GM12878 (cell line): Measurements from ENCODE around the gene CDK5RAP1. TPM values are rescaled to one million over a fixed set of nuclear protein-coding genes. Genes with fewer than 3 reads are reported as not detected.

Experiments used
- ATAC-seq: fragments of 200-7000 bp; cut with Tn5 transposase; 3 replicates; pipeline ENCODE4 v1.9.1; 2020; ENCODE audit warnings: mild to moderate bottlenecking, moderate library complexity
- BruUV-seq: library from RNA; stranded (reverse); fragments of 400-500 nt; replicated peaks from 2 replicates; lab custom pipeline; 2021; lab: Mats Ljungman, UMichigan
- CTCF ChIA-PET: fragments of 300-600 bp; sonication (Branson Sonifier 250); formaldehyde crosslinking; extraction: SDS; loops from one replicate; lab custom pipeline; 2021; ENCODE audit warnings: inconsistent platforms; lab: Yijun Ruan, JAX
- POLR2A ChIA-PET: fragments of 350-600 bp; formaldehyde crosslinking; extraction: SDS; loops from one replicate; lab custom pipeline; 2021; ENCODE audit warnings: inconsistent platforms; lab: Charles Lee
- RAD21 ChIA-PET: fragments of 300-600 bp; sonication (Branson Sonifier 250); formaldehyde crosslinking; loops from one replicate; lab custom pipeline; 2023; ENCODE audit warnings: antibody characterized with exemption; ENCODE audit not compliant: unreplicated experiment; lab: Charles Lee
- SMC1A ChIA-PET: fragments of 300-600 bp; sonication (Branson Sonifier 250); formaldehyde crosslinking; loops from one replicate; lab custom pipeline; 2023; ENCODE audit not compliant: unreplicated experiment, uncharacterized antibody; lab: Charles Lee
- DNase-seq: peaks from one replicate; pipeline ENCODE4 v3.0.0-alpha.2; 2011; ENCODE audit warnings: low read depth, low spot score
- FAIRE-seq: peaks from 3 replicates; lab custom pipeline; 2011; peaks lifted over from hg19 to GRCh38; lab: Jason Lieb, UNC
- H2AFZ ChIP-seq: 2 replicates; pipeline ENCODE4 v1.6.0; 2011; ENCODE audit warnings: low read depth, low read length, control low read depth; ENCODE audit not compliant: control insufficient read depth
- H3K27ac ChIP-seq: 2 replicates; pipeline ENCODE4 v1.5.1; 2011; ENCODE audit warnings: control low read depth; ENCODE audit not compliant: control insufficient read depth, insufficient read depth
- H3K27me3 ChIP-seq, 2 experiments: replicated peaks in 1 of 2; 2 replicates each; pipeline versions ENCODE4 v1.6.0 to v1.6.1; 2011; ENCODE audit warnings: low read length in 1 of 2; ENCODE audit not compliant: control insufficient read depth in 2 of 2, insufficient read depth in 2 of 2
- H3K36me3 ChIP-seq, 2 experiments: 2 replicates each; pipeline ENCODE4 v1.5.1; 2011; ENCODE audit warnings: low read length in 1 of 2; ENCODE audit not compliant: control insufficient read depth in 2 of 2, insufficient read depth in 2 of 2
- H3K4me1 ChIP-seq: 2 replicates; pipeline ENCODE4 v1.6.1; 2011; ENCODE audit warnings: mild to moderate bottlenecking, low read length, moderate library complexity, mixed read lengths; ENCODE audit not compliant: control insufficient read depth, insufficient read depth
- H3K4me2 ChIP-seq: 2 replicates; pipeline ENCODE4 v1.6.0; 2011; ENCODE audit warnings: control low read depth; ENCODE audit not compliant: control insufficient read depth, insufficient read depth
- H3K4me3 ChIP-seq: fragments of 200-600 bp; sonication (generic); 2 replicates; pipeline ENCODE4 v1.5.1; 2016
- H3K79me2 ChIP-seq: 2 replicates; pipeline ENCODE4 v1.6.0; 2011; ENCODE audit warnings: low read length; ENCODE audit not compliant: control insufficient read depth, insufficient read depth
- H3K9ac ChIP-seq: 2 replicates; pipeline ENCODE4 v1.8.0; 2011; ENCODE audit warnings: low read length, control low read depth, mixed read lengths; ENCODE audit not compliant: control insufficient read depth, insufficient read depth
- H3K9me3 ChIP-seq: replicated peaks from 3 replicates; pipeline ENCODE4 v1.5.1; 2011; ENCODE audit warnings: mild to moderate bottlenecking, low read length; ENCODE audit not compliant: control insufficient read depth, insufficient read depth
- H4K20me1 ChIP-seq: 2 replicates; pipeline ENCODE4 v1.6.0; 2011; ENCODE audit not compliant: control insufficient read depth, insufficient read depth
- CBX5 ChIP-seq: sonication (generic); IDR thresholded peaks from 2 replicates; pipeline ENCODE4 v1.6.1; 2016; ENCODE audit warnings: low read depth, moderate library complexity, mild to moderate bottlenecking, inconsistent platforms
- CEBPB ChIP-seq, 2 experiments: fragments of 150-350 bp in 1 of 2; IDR thresholded peaks; 2 replicates each; pipeline ENCODE4 v1.6.1; 2012 to 2014; ENCODE audit warnings: low read depth in 2 of 2, low read length in 2 of 2, borderline replicate concordance in 1 of 2, inconsistent platforms in 1 of 2
- CHD1 ChIP-seq: IDR thresholded peaks from 2 replicates; pipeline ENCODE4 v1.6.1; 2012; ENCODE audit warnings: low read depth, low read length, improper control_type of control experiment
- CHD2 ChIP-seq: IDR thresholded peaks from 2 replicates; pipeline ENCODE4 v1.6.1; 2011; ENCODE audit warnings: low read depth, low read length, improper control_type of control experiment, borderline replicate concordance
- HDGF ChIP-seq: fragments of 450-650 bp; IDR thresholded peaks from 2 replicates; pipeline ENCODE4 v1.6.1; 2016; ENCODE audit warnings: antibody characterized with exemption
- JUNB ChIP-seq: IDR thresholded peaks from 2 replicates; pipeline ENCODE4 v1.6.1; 2016; ENCODE audit warnings: antibody characterized with exemption, mild to moderate bottlenecking
- KDM1A ChIP-seq: fragments of 200-600 bp; sonication (generic); IDR thresholded peaks from 2 replicates; pipeline ENCODE4 v1.6.1; 2016; ENCODE audit warnings: borderline replicate concordance
- MEF2A ChIP-seq: IDR thresholded peaks from 2 replicates; pipeline ENCODE4 v1.6.1; 2011; ENCODE audit warnings: low read depth, mild to moderate bottlenecking, low read length, moderate library complexity; ENCODE audit not compliant: insufficient read depth
- MYB ChIP-seq: fragments of 150-350 bp; IDR thresholded peaks from 2 replicates; pipeline ENCODE4 v1.6.1; 2014; ENCODE audit warnings: mild to moderate bottlenecking, low read depth, low read length, borderline replicate concordance
- RB1 ChIP-seq: fragments of 450-650 bp; formaldehyde crosslinking; IDR thresholded peaks from 2 replicates; pipeline ENCODE4 v1.6.1; 2017; ENCODE audit warnings: mild to moderate bottlenecking, borderline replicate concordance
- RFX5 ChIP-seq: IDR thresholded peaks from 2 replicates; pipeline ENCODE4 v1.6.1; 2011; ENCODE audit warnings: low read depth, low read length, improper control_type of control experiment
- RUNX3 ChIP-seq: IDR thresholded peaks from 2 replicates; pipeline ENCODE4 v1.6.1; 2012; ENCODE audit warnings: low read length, inconsistent platforms
- SIX5 ChIP-seq: IDR thresholded peaks from 2 replicates; pipeline ENCODE4 v1.6.1; 2011; ENCODE audit warnings: mild to moderate bottlenecking, low read depth, low read length, moderate library complexity; ENCODE audit not compliant: severe bottlenecking
- STAT1 ChIP-seq: fragments of 450-650 bp; conservative IDR thresholded peaks from 2 replicates; pipeline ENCODE4 v1.6.1; 2014; ENCODE audit warnings: antibody characterized with exemption, mild to moderate bottlenecking
- TAF1 ChIP-seq: IDR thresholded peaks from 2 replicates; pipeline ENCODE4 v1.6.1; 2011; ENCODE audit warnings: mild to moderate bottlenecking, low read depth, low read length, borderline replicate concordance
- TCF3 ChIP-seq: IDR thresholded peaks from 2 replicates; pipeline ENCODE4 v1.6.1; 2012; ENCODE audit warnings: low read depth, mild to moderate bottlenecking, low read length, borderline replicate concordance; ENCODE audit not compliant: insufficient read depth
- ZNF207 ChIP-seq: fragments of 450-650 bp; IDR thresholded peaks from 2 replicates; pipeline ENCODE4 v1.6.1; 2014; ENCODE audit warnings: antibody characterized with exemption, mild to moderate bottlenecking, borderline replicate concordance
- WGBS: methylation state at CpG from one replicate; pipeline ENCODE4 v1.1.6; 2016; ENCODE audit warnings: low lambda C conversion rate; ENCODE audit not compliant: insufficient replicate concordance, insufficient coverage; ENCODE audit errors: missing lambda C conversion rate; 5-methylcytosine and 5-hydroxymethylcytosine counted together
- in situ Hi-C: fragments of 300-500 bp; cut with MboI; formaldehyde crosslinking; loops from 9 replicates; pipeline ENCODE4 v1.14.3; 2018; ENCODE audit warnings: mixed read lengths
- intact Hi-C: fragments of 100-400 bp; cut with micrococcal nuclease; formaldehyde crosslinking; loops from one replicate; pipeline ENCODE4 v1.14.2; 2022; ENCODE audit not compliant: unreplicated experiment
- polyA plus RNA-seq, 11 experiments: library from polyadenylated mRNA; depleted of rRNA in 4 of 11; unstranded in 6 of 11; stranded (reverse) in 5 of 11; fragments of >200 nt; fragmentation: Nextera tagmentation in 4 of 11; fragmentation: Illumina TruSeq in 1 of 11; extraction: Ambion mirVana in 4 of 11; extraction: Trizol in 1 of 11; gene quantifications; 1 replicate in 1 of 11; 2 replicates in 10 of 11; pipeline versions ENCODE4 v1.2.1 to v1.2.3, GENCODE V29; 2011 to 2016; ENCODE audit warnings: inconsistent platforms in 2 of 11, missing spikeins in 2 of 11, low read depth in 1 of 11
- total RNA-seq, 4 experiments: library from RNA; depleted of rRNA in 3 of 4; stranded (reverse); fragments of >200 nt in 3 of 4; fragmentation: Illumina TruSeq in 1 of 4; extraction: Trizol in 1 of 4; gene quantifications; 2 replicates each; pipeline versions ENCODE4 v1.2.1 to v1.2.3, GENCODE V29; 2013 to 2021
- TF ChIP-seq, protein P1 (sequence below): IDR thresholded peaks from 2 replicates; pipeline ENCODE4 v1.6.1; 2012; ENCODE audit warnings: low read depth, low read length, improper control_type of control experiment
- TF ChIP-seq, protein P2 (sequence below), 3 experiments: IDR thresholded peaks in 2 of 3; conservative IDR thresholded peaks in 1 of 3; 2 replicates each; pipeline ENCODE4 v1.5.1; 2011; ENCODE audit warnings: low read depth in 3 of 3, low read length in 3 of 3, mild to moderate bottlenecking in 3 of 3, control low read depth in 2 of 3, moderate library complexity in 2 of 3, inconsistent platforms in 1 of 3, mixed read lengths in 1 of 3; ENCODE audit not compliant: control insufficient read depth in 2 of 3, insufficient read depth in 1 of 3; ENCODE audit errors: extremely low read depth in 1 of 3

The CDK5RAP1 gene
- total and polyA plus RNA-seq, 10 of the 15 experiments (the other 5 are each of a cell fraction or from before 2014, with no cell fraction given), result 30.4 to 67.6 (median 38.8) TPM

DNA sequence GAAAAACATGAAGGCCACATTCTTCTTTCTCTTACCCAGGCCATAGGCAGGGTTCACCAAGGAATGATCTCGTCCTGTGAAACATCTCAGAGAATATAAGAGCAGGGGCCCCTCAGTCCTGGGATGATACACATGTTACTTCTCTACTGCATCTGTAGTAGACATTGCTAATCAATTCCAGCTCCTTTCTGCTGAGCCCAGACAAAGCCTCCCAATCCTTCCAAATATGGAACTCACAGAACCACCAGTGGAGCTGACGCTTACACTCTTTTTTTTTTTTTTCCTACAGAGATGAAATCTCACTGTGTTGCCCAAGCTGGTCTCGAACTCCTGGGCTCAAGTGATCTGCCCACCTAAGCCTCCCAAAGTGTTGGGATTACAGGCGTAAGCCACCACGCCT is 33.1 kb upstream of the CDK5RAP1 start (continued):
- TF ChIP-seq KDM1A (no peak), ZNF207 (no peak), MYB (no peak), CEBPB (IDR thresholded peaks at IDR 0.05; ENCODE audit: borderline replicate concordance in 1 of 2, low read depth in 2 of 2, low read length in 2 of 2) (no peak), RUNX3 (no peak)

GRCh38 chr20:33433465-33434234 is 32.3 kb upstream of the CDK5RAP1 start:
- Histone ChIP-seq H3K9me3 (no peaks in the 10 kb centered on the region), H2AFZ (no peak overlapping the region), H3K36me3 (no peaks in the 10 kb centered on the region)
- SMC1A ChIA-PET, result interaction anchor here (0.6 kb wide), 1 partner anchor 228 kb away, joined by 3 read pairs; no protein-coding TSS in a partner anchor
- TF ChIP-seq TCF3 (no peak), SIX5 (no peak), CHD1 (no peak), RB1 (no peak), JUNB (no peak), TAF1 (no peak), RFX5 (no peak), MEF2A (no peak), STAT1 (no peak), HDGF (no peak), CHD2 (no peak), CBX5 (no peak)
- TF ChIP-seq, protein P1, sequence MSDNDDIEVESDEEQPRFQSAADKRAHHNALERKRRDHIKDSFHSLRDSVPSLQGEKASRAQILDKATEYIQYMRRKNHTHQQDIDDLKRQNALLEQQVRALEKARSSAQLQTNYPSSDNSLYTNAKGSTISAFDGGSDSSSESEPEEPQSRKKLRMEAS, result no peak
- TF ChIP-seq, protein P2, sequence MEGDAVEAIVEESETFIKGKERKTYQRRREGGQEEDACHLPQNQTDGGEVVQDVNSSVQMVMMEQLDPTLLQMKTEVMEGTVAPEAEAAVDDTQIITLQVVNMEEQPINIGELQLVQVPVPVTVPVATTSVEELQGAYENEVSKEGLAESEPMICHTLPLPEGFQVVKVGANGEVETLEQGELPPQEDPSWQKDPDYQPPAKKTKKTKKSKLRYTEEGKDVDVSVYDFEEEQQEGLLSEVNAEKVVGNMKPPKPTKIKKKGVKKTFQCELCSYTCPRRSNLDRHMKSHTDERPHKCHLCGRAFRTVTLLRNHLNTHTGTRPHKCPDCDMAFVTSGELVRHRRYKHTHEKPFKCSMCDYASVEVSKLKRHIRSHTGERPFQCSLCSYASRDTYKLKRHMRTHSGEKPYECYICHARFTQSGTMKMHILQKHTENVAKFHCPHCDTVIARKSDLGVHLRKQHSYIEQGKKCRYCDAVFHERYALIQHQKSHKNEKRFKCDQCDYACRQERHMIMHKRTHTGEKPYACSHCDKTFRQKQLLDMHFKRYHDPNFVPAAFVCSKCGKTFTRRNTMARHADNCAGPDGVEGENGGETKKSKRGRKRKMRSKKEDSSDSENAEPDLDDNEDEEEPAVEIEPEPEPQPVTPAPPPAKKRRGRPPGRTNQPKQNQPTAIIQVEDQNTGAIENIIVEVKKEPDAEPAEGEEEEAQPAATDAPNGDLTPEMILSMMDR (IDR thresholded peaks at IDR 0.05 in 2 of 3, conservative IDR thresholded peaks at IDR 0.05 in 1 of 3; ENCODE audit: control insufficient read depth in 2 of 3, extremely low read depth in 1 of 3, insufficient read depth in 1 of 3, low read depth in 3 of 3, low read length in 3 of 3), result no peak
- TF ChIP-seq, all 136 proteins: peak for 0
- BruUV-seq, result no TSS peak
- FAIRE-seq (no peak), ATAC-seq (no peak), DNase-seq (no peak)
- in situ Hi-C loops (no loop called here), intact Hi-C loops (no loop called here)
- ChIA-PET POLR2A (interaction anchor here (0.7 kb wide), 1 partner anchor 263 kb away, joined by 3 read pairs; no protein-coding TSS in a partner anchor), CTCF (interaction anchor here (1.0 kb wide), 1 partner anchor 235 kb away, joined by 7 read pairs; no protein-coding TSS in a partner anchor), RAD21 (no interaction called here)
- no peak overlapping the region for H3K9ac ChIP-seq
- peaks cover 5% of the 10 kb centered on the region for H3K4me1 ChIP-seq
- H4K20me1 ChIP-seq, result no peaks in the 10 kb centered on the region
- no peak overlapping the region for H3K4me3 ChIP-seq
- H3K4me2 ChIP-seq, result no peak overlapping the region
- H3K27me3 ChIP-seq, result no peaks in the 10 kb centered on the region
- H3K79me2 ChIP-seq, result no peaks in the 10 kb centered on the region
- no peak overlapping the region for H3K27ac ChIP-seq
- WGBS, result 74% methylated on average over 8 of the region's 8 CpGs
